ENCODE measurements around the gene HMGCL.

Gene HMGCL

DNA sequence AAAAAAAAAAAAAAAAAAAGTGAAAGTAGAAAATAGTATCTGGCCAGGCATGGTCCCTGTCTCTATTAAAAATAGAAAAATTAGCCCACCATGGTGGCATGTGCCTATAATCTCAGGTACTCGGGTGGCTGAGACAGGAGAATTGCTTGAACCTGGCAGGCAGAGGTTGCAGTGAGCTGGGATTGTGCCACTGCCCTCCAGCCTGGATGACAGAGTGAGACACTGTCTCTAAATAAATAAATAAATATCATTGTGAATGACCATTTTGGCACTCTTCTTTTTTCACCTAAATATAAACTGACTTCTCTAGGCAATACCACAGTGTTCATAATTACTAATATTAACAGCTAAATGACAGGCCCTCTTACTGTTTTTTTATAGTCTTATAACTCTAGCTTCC, 67.4 kb downstream of the HMGCL start:
- no peak for DNase-seq
- TF ChIP-seq POLR2A (IDR thresholded peaks at IDR 0.05; ENCODE audit: low read length) (no peak), GATA1 (IDR thresholded peaks at IDR 0.05; ENCODE audit: low read depth, low read length) (no peak)

DNA sequence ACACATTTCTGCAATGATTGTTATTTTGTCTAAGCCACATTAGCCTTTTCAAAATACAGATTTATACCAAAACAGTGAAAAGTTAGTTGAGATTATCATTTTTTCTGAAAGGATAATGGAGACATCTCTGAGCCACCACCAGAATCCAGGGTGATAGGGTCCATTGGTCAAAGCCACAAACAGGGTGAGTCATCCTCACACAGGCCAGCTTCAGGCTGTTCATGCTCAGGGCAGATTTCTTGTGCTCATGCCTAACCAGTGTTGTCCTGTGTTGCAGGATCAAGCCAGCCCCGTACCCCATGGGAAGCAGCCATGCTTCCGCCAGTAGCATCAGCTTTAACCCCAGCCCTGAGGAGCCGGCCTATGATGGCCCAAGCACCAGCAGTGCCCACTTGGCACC, 68.6 kb downstream of the HMGCL start:
- no peak for DNase-seq
- TF ChIP-seq GATA1 (IDR thresholded peaks at IDR 0.05; ENCODE audit: low read depth, low read length) (no peak), POLR2A (IDR thresholded peaks at IDR 0.05; ENCODE audit: low read length) (no peak)

DNA sequence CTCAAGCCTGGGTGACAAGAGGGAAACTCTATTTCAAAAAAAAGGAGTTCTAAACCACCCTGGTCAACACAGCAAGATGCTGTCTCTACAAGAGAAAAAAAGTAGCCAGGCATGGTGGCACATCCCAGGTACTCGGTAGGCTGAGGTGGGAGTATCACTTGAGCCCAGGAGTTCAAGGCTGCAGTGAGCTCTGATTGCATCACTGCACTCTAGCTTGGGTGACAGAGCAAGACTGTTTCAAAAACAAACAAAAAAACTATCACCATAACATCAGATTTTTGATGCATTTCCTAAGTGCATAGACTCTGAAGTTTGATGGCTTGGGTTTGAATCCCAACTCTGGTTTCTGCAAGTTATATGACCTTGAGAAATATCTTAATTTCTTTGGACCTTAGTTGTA, 72.3 kb downstream of the HMGCL start:
- TF ChIP-seq GATA1 (IDR thresholded peaks at IDR 0.05; ENCODE audit: low read depth, low read length) (no peak), POLR2A (IDR thresholded peaks at IDR 0.05; ENCODE audit: low read length) (no peak)
- DNase-seq, result no peak

All from erythroblast (primary cell).